HG02840 (cell line): ENCODE results near the gene PLEKHH3.

Source experiments
- ATAC-seq: cut with Tn5 transposase; IDR thresholded peaks from one replicate; pipeline ENCODE4 v1.9.1; 2021; ENCODE audit warnings: mild to moderate bottlenecking, moderate library complexity, moderate number of reproducible peaks; ENCODE audit not compliant: unreplicated experiment, low FRiP score

PLEKHH3 gene

DNA sequence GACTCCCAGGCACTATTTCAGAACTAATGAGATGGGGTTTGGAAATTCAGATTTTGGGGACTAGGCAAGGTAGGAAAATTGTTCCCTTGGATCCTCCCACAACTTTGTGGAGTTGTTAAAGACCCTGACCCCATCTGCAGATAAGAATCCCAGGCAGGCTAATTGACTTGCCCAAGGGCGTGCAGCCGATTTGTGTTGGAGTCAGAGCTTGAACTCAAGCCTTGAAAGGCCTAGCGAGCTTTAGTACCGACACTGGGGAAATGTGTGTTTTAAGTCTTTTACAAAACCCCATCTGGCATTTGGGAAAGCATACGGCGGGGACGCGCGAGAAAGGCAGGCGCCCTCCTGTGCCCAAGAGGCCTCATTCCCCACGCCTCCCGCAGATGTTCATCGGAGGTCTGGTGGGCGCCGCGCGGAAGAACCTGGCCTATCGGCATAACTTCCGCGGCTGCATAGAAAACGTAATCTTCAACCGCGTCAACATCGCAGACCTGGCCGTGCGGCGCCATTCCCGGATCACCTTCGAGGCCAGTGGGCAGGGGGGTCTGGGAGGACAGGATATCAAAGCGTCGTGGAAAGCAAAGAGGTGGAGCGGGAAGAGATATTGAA lies 9.8 kb upstream of the PLEKHH3 start:
- ATAC-seq: no peak

- no peak for ATAC-seq
Measured at GRCh38 chr17:42685831-42686230, 9.0 kb upstream of the PLEKHH3 start.

GRCh38 chr17:42684929-42685556 lies 8.2 kb upstream of the PLEKHH3 start:
- no peak for ATAC-seq

DNA sequence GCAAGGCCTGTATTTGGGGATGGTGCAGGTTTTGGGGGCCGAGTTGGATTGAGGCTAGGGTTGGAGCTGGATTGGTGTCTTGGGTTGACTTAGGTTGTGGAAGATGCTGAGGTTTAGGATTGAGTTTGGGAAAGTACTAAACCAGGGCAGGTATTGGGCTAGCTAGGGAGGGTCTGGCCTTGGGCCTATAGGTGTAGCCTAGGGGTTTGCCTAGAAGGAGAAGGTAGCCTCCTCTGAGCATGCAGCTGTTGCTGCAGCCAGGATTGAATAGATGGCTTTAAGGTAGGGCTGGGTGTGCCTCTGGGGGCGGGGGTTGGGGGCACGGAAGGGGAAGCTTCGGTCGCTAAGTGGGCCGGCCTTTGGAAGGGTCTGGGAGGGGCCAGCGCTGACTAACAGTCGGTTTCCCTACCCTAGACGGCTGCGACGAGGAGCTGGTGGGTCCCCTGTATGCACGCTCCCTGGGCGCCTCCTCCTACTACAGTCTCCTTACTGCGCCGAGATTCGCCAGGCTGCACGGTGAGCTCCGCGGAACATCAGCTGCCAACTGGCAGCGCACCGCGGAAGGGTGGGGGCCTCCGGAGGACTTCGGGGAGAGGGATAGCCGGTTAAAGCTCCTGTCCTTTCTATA lies 6.7 kb upstream of the PLEKHH3 start:
- no peak for ATAC-seq

DNA sequence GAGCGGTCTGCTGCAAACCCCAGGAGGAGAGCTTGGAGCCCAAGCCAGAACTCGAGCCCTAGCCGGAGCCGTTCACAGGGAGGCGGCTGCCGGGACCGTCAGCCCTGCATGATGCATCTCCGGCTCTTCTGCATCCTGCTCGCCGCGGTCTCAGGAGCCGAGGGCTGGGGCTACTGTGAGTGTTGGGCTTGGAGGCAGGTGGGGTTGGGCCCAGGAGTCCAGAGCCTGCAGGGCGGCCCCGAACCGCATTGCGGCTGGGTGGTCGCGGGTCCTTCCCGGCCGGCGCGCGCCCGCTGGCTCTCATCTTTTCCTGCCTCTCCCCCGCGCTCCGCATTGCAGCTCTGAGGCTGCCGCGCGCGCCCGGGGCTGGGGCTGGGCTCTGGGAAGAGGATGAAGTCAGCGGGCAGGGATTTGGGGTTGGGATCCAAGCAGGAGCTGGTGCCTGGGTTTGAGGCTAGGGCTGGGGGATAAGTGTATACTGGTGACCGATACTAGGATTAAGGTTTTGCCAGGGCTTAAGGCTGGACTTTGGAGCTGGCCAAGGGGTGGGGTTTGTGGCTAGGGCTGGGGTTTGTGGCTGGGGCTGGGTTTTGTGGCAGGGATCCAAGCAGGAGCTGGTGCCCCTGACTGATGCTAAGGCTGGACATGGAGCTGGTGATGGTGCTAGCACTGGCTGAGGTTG lies 6.1 kb upstream of the PLEKHH3 start:
- no peak for ATAC-seq

DNA sequence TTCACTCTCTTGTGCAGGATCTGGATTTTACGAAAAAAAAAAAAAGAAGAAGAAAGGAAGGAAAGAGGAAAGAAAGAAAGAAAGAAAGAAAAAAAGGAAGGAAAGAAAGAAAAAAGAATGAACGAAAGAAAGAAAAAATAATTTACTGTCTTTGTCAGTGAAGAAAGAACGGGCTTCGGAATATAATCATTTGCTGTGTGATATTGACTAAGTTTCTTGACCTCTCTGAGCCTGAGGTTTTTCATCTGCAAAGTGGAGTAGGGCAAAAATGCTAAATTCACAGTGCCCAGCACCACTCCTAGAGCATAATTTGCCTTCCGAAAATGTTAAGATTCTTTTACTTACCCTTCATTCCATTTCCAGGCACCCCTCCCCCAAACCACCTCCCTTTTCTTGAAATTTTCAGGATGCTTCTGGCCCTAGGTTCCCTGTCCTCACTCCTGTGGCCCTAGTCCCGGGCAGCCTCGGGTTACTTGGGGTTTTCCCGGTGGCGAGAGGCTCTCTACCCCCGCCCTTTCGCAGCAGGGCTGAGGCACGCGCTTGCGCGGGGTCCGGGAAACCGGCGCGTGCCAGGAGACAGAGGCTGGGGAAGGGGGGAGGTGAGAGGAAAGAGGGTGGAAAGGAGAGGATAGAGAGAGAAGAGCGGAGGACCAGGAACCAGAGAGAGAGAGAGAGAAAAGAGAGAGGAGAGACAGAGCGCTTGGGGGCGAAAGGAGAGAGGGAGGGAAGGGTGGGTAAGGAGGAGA lies 5.4 kb upstream of the PLEKHH3 start, which contains the start of gene CNTNAP1:
TSS of gene CNTNAP1 (plus strand) at position 556 of the 746 bp plus-strand sequence. CDS start 299 bp downstream, outside the sequence.
- ATAC-seq: no peak

DNA sequence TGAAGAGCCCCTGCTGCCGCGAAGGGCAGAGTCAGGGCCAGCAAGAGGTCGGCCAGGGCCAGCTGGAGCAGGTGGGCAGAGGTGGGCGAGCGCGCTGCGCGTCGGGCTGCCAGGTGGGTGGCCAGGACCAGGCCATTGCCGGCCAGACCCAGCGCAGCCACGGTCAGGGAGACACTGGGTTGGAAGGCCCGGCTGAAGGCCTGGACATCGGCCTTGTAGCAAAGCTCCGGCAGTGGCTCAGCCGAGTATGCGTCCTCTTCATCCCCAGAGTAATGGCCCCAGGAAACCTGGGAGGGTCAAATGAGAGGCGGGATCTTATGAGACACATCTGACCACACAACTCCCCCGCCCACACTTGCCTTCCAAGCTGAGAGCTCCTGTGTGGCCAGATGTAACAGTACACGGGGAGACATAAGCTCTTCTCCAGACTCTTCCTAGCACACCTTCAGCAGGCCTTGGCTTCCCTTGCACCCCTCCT lies 3.6 kb upstream of the PLEKHH3 start:
- no peak for ATAC-seq

DNA sequence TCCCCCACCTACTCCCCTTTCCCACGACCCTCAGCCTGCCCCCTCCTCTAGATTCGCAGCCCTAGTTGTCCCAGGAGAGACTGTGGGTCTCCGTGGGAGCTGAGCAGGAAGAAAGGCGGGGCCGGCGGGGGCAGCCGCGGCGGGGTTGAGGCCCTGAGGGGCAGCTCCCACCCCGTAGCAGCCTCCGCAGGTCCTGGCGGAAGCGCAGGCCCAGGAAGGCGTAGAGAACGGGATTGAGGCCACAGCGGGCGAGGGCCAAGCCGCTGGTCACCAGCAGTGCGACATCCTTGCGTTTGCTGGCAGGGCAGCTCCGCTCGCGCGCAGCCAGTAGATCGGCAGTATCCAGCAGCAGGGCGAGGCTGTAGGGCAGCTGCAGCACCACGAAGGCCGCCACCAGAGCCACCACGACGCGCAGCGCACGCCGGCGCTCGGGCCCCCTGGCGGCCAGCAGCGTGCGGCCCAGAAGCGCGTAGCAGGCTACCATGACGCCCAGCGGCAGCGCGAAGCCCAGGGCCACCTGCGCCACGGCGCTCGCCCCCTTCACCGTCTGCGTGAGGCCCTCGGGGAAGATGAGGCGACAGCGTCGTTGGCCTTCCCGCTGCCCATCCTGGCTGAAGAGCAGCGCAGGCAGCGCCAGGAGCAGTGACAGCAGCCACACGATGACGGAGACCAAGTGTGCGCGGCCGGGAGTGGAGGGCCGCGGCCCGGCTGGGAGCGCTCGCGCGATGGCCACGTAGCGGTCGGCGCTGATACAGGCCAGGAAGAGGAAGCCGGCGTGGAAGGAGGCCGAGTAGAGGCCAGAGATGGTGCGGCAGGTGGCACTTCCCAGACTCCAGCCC lies 2.9 kb upstream of the PLEKHH3 start:
- ATAC-seq: no peak

GRCh38 chr17:42678951-42679491 lies 2.2 kb upstream of the PLEKHH3 start:
- no peak for ATAC-seq

GRCh38 chr17:42677921-42678781 lies 1.4 kb upstream of the PLEKHH3 start:
- ATAC-seq: no peak

DNA sequence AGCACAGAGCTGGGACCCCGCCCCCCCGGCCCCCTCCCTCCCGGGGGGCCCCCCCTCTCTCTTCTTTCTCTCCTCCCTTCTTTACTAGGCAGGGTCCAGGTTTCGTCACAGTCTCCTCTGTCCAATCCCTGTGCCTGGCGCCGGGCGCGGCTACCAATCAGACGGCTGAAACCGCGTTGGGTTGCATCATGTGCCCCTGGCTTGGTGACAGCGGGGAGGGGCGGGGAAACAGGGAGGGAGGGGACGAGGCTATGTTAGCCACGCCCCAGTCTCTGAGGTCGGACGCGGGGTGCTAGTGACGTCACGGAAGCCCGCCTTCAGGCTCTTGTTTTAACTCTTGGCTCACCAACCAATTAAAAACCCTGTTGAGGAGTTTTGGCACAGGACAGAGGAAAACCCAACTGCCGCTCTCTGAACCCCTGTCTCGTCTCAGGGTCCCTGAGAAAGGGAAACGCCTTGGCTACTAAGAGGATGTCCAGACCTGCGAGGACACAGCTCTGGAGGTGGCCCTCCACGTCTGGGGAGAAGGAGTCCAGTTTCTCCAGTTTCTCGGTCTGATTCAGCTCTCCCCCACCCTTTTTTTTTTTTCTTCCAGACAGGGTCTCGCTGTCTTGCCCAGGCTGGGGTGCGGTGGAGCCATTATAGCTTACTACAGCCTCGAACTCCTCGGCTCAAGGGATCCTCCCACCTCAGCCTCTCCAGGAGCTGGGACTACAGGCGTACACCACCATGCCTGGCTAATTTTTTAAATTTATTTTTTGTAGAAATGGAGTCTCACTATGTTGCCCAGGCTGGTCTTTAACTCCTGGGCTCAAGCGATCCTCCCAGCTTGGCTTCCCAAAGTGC lies 441 bp upstream of the PLEKHH3 start:
- ATAC-seq: peak; percentile 57

DNA sequence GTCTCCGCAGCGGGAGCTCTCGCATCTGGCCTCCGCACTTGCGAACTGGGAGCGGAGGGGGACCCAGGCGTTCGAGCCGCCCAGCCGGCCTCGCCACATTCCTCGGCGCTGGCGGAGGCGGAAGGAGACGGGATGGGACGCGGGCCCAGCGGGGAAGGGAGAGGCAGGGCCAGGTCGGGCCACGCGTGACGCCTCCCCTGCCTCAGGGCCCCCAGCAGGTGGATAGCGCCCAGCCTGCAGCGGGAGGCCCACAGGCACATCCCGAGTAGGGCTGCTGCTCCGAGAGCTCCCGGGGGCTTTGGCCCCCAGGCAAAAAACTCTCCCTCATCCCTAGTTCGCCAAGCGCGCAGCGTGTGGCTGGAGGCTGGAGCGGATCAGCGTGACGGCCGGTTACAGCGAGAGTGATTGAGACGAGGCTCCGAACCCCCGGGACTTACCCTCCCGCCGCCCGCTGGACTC lies 800 bp downstream of the PLEKHH3 start:
- ATAC-seq: no peak

- no peak for ATAC-seq
Measured at GRCh38 chr17:42675348-42675964, 1.3 kb downstream of the PLEKHH3 start.

DNA sequence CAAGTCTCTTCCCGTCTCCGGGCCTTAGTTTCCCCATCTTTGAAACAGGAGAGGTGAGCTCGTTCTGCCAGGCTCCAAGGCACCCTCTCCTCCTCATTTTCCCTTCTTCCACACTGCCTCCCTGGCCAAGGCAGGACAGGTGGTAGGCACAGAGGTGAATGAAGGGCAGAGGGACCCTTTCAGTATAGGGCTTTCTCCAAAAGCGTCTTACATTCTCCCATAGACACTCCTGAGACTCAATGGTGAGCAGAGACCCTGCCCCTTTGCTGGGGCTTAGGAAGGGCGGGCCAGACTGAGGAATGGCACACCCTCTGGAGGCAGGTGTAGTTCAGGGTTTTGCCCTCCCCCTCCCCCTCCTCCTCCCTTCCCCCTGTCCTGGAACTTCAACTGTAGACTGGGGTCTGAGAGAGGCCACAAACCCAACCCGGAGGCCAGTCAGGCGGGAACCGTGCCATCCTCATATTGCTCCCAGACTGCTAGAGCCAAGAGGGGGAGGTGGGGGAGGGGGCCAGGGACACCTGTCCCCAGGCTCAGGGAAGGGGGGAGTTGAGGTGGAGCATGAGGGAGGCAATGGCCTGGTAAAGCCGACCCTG lies 1.9 kb downstream of the PLEKHH3 start:
- no peak for ATAC-seq

- ATAC-seq: no peak
Measured at GRCh38 chr17:42673885-42674754, 2.7 kb downstream of the PLEKHH3 start.
